ENCODE data around the gene C2CD5.
"Not testable (repeated sequence)": the region's sequence is repeated elsewhere in the genome, so short reads cannot be mapped to it uniquely, and the experiment has no call there.

The C2CD5 gene, protein sequence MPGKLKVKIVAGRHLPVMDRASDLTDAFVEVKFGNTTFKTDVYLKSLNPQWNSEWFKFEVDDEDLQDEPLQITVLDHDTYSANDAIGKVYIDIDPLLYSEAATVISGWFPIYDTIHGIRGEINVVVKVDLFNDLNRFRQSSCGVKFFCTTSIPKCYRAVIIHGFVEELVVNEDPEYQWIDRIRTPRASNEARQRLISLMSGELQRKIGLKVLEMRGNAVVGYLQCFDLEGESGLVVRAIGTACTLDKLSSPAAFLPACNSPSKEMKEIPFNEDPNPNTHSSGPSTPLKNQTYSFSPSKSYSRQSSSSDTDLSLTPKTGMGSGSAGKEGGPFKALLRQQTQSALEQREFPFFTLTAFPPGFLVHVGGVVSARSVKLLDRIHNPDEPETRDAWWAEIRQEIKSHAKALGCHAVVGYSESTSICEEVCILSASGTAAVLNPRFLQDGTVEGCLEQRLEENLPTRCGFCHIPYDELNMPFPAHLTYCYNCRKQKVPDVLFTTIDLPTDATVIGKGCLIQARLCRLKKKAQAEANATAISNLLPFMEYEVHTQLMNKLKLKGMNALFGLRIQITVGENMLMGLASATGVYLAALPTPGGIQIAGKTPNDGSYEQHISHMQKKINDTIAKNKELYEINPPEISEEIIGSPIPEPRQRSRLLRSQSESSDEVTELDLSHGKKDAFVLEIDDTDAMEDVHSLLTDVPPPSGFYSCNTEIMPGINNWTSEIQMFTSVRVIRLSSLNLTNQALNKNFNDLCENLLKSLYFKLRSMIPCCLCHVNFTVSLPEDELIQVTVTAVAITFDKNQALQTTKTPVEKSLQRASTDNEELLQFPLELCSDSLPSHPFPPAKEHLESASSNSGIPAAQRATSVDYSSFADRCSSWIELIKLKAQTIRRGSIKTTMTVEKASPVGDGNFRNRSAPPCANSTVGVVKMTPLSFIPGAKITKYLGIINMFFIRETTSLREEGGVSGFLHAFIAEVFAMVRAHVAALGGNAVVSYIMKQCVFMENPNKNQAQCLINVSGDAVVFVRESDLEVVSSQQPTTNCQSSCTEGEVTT

GRCh38 chr12:22544038-22544979 is at the start of gene C2CD5:
TSS of gene C2CD5 (minus strand) at chr12:22544542. CDS start at chr12:22544150, 392 bp downstream.
- peak; percentile 72 for DNase-seq (ENCODE audit: extremely low spot score, insufficient read length, low read depth)

GRCh38 chr12:22593864-22594263 is 49.5 kb upstream of the C2CD5 start:
- DNase-seq (ENCODE audit: extremely low spot score, insufficient read length, low read depth) = no peak
- FAIRE-seq = no peak

More at GRCh38 chr12:22544038-22544979, at the start of gene C2CD5:
- no peak for FAIRE-seq

GRCh38 chr12:22588817-22589216 is 44.5 kb upstream of the C2CD5 start:
- no peak for FAIRE-seq
- DNase-seq (ENCODE audit: extremely low spot score, insufficient read length, low read depth) = no peak

DNA sequence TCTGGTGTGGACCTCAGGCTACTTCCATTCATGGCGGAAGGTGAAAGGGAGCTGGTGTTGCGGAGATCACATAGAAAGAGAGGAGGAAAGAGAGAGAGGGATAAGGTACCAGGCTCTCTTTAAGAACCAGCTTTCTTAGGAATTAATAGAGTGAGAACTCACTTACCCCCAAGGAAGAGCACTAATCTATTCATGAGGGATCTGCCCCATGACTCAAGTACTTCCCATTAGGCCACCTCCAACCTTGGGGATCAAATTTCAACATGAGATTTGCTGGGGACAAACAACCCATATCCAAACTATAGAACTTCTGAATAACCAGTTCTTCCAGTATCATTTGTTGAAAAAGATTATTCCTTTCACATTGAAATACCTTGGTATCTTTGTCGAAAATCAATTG is 34.0 kb upstream of the C2CD5 start:
- FAIRE-seq (no peak), DNase-seq (ENCODE audit: extremely low spot score, insufficient read length, low read depth) (no peak)

GRCh38 chr12:22577667-22578066 is 33.3 kb upstream of the C2CD5 start:
- DNase-seq (ENCODE audit: extremely low spot score, insufficient read length, low read depth) (no peak), FAIRE-seq (no peak)

GRCh38 chr12:22576473-22576872 is 32.1 kb upstream of the C2CD5 start:
- DNase-seq (ENCODE audit: extremely low spot score, insufficient read length, low read depth) = no peak

GRCh38 chr12:22576065-22576464 is 31.7 kb upstream of the C2CD5 start:
- DNase-seq (ENCODE audit: extremely low spot score, insufficient read length, low read depth) (no peak), FAIRE-seq (no peak)

More at GRCh38 chr12:22576473-22576872, 32.1 kb upstream of the C2CD5 start:
- FAIRE-seq = no peak

- DNase-seq (ENCODE audit: extremely low spot score, insufficient read length, low read depth) (no peak), FAIRE-seq (no peak)
These were observed 30.6 kb upstream of the C2CD5 start for GRCh38 chr12:22574921-22575320.

- DNase-seq (ENCODE audit: extremely low spot score, insufficient read length, low read depth) (no peak), FAIRE-seq (peak; percentile 5)
These were observed 28.8 kb upstream of the C2CD5 start for GRCh38 chr12:22573181-22573580.

- no peak for FAIRE-seq
- DNase-seq (ENCODE audit: extremely low spot score, insufficient read length, low read depth) = no peak
These were observed 24.9 kb upstream of the C2CD5 start for GRCh38 chr12:22569253-22569652.

DNA sequence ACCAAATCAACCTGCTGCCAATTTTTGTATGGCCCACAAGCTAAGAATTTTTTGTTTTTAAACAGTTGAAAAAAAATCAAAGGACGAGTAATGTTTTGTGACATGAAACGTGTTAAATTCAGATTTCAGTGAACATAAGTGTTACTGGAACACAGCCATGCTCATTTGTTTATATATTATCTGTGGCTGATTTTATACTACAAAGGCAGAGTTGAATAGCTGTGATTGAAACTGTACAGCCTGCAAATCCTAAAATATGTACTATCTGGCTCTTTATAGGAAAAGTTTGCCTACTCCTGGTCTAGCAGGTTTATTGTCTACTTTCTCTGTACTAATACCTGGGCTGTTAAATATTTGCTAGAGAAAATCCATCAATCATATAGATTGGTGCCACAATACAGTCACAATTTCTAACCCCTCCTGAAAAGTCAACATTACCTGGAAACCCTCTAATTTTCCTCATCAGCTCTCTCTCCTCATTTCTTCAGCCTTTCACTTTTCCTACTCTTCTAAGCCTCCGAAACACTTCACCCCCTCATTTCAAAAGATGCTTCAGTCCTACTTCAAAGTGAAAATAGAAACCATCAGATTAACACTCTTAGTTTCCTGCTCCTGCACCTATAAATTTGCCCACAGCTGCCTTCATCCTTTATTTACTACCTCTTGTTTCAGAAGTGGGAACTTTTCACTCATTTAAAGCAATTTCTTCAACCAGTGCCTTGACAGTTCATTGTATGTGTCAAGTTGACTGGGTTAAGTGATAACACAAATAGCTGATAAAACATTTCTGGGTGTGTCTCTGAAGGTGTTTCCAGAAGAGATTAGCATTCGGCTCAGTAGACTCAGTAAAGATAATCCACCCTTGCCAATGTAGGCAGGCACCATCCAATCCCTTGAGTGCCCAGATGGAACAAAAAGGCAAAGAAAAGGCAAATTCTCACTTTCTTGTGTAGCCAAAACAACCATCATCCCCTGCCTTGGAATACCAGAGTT is 18.0 kb upstream of the C2CD5 start:
- DNase-seq (ENCODE audit: extremely low spot score, insufficient read length, low read depth) (no peak), FAIRE-seq (no peak)

- not testable (repeated sequence) for FAIRE-seq; DNase-seq (ENCODE audit: extremely low spot score, insufficient read length, low read depth)
These were observed 10.4 kb upstream of the C2CD5 start for GRCh38 chr12:22554750-22555149.

DNA sequence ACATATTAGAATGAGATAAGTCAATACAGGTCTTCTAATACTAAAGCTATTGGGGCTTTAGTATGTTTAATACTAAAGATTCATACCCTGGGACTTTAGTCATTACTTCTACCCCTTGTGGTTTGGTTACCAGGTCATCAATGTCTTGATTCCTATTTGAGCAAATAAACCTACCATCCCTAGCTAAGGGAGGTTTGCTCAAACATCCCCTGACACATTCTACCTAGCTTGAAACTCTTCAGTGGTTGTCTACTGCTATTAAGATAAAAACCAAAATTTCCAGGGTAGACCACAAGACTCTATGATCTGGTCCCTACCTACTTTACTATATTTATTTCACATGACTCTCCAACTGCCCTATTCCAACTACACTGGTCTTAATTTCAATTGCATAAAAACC is 7.3 kb upstream of the C2CD5 start:
- FAIRE-seq (no peak), DNase-seq (ENCODE audit: extremely low spot score, insufficient read length, low read depth) (no peak)

DNA sequence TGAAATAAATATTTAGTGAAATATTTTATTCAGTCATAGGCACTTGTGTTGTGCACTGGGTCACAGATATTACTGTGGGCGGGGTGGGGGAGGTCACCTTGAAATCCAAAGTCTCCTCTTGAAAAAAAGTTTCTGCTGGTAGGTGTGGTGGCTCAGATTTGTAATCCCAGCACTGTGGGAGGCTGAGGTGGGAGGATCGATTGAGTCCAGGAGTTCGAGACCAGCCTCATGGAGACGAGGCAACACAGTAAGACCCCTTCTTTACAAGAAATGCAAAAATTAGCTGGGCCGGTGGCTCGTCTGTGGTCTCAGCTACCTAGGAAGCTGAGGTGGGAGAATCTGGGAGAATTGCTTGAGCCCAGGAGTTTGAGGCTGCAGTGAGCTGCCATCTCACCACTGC is 913 bp upstream of the C2CD5 start:
- DNase-seq (ENCODE audit: extremely low spot score, insufficient read length, low read depth) (no peak), FAIRE-seq (no peak)

GRCh38 chr12:22543246-22544037 is 900 bp downstream of the C2CD5 start:
- FAIRE-seq (peak; percentile 97), DNase-seq (ENCODE audit: extremely low spot score, insufficient read length, low read depth) (peak; percentile 12)

- peak; percentile 64 for FAIRE-seq
- DNase-seq (ENCODE audit: extremely low spot score, insufficient read length, low read depth) = no peak
These were observed 2.7 kb downstream of the C2CD5 start for GRCh38 chr12:22541496-22542155.

GRCh38 chr12:22539055-22539454 is 5.3 kb downstream of the C2CD5 start:
- FAIRE-seq (peak; percentile 29), DNase-seq (ENCODE audit: extremely low spot score, insufficient read length, low read depth) (no peak)

All from GM18507 (cell line).